ENCODE results near the gene TPSD1. TPM values are rescaled to one million over a fixed set of nuclear protein-coding genes. Genes with fewer than 3 reads are reported as not detected.

TPSD1 gene
- polyA plus RNA-seq, 1 of the 3 experiments (the other 2 are of a cell fraction): not detected

DNA sequence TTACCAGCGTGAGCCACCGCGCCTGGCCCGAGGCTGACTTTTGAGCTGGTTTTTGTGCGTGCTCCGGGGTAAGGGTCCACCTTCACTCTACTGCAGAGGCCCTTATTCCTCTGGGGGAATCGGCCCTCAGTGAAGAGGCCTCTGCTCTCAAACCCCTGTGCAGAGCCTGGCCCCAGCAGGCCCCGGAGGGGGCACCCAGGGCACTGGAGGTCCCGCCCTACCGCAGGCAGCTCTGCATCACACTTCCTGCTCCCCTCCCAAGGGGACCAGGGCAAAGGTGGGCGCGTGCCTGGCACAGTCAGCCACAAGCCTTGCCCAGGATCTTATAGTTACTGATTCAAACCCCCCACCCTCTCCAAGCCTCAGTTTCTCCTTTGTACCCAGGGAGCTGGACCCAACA lies 50.0 kb downstream of the TPSD1 start:
- no peaks in the 10 kb centered on the region for H3K9me2 ChIP-seq
- H3K9me3 ChIP-seq: no peaks in the 10 kb centered on the region
- H3K27me3 ChIP-seq (ENCODE audit: insufficient read depth): no peaks in the 10 kb centered on the region
- no peak for TF ChIP-seq NRF1 (IDR thresholded peaks at IDR 0.05; ENCODE audit: low read depth, low read length)
- TF ChIP-seq RXRA (IDR thresholded peaks at IDR 0.05; ENCODE audit: borderline replicate concordance, low read depth): no peak
- no peak for TF ChIP-seq TEAD4 (IDR thresholded peaks at IDR 0.05; ENCODE audit: borderline replicate concordance, insufficient read depth)
- H3K4me1 ChIP-seq (ENCODE audit: control insufficient read depth in 1 of 2, insufficient read depth in 2 of 2, low read depth in 1 of 2, low read length in 1 of 2): peaks cover 0 to 7% of the 10 kb centered on the region in 2 experiments; a peak in 1 of 4 replicates
- no peak for DNase-seq
- peaks cover 10% of the 10 kb centered on the region for H4K20me1 ChIP-seq (ENCODE audit: insufficient read depth)
- H3K36me3 ChIP-seq (replicated peaks in 1 of 2; ENCODE audit: control insufficient read depth in 1 of 2, insufficient read depth in 2 of 2, low read length in 1 of 2): no peaks in the 10 kb centered on the region
- H2AFZ ChIP-seq (ENCODE audit: low read depth): no peak overlapping the region
- ChIA-PET POLR2A (no interaction called here), CTCF (no interaction called here)
- H3K4me3 ChIP-seq (ENCODE audit: low read depth in 2 of 2, low read length in 1 of 2): no peak overlapping the region
- no peak overlapping the region for H3K9ac ChIP-seq
- no peak overlapping the region for H3K27ac ChIP-seq (ENCODE audit: low read depth in 2 of 2, low read length in 1 of 2)
- WGBS (ENCODE audit: low lambda C conversion rate): 81% methylated on average over 10 of the region's 12 CpGs
- H3F3A ChIP-seq (replicated peaks; ENCODE audit: insufficient read depth): peaks cover 4% of the 10 kb centered on the region
- peaks cover 10% of the 10 kb centered on the region for H3K79me2 ChIP-seq (ENCODE audit: insufficient read depth)
- no peak overlapping the region for H3K4me2 ChIP-seq

DNA sequence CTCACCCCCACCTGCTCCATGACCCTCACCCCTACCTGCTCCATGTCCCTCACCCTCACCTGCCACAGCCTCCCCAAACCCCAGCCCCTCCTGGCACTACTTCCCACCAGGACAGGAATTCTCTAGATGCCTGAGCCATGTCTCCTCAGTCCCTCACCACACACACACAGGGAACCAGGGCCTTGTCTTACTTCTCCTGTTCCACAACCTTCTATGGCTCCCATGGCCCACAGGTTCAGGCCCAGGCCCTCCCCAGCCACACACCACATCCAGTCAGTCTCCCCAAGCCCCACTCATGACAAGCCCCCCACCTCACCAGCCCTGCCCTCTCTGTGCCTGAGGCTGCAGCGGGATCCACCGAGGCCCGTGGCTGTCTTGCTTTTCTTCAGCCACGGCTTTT lies 50.5 kb downstream of the TPSD1 start:
- Histone ChIP-seq H3K4me1 (ENCODE audit: control insufficient read depth in 1 of 2, insufficient read depth in 2 of 2, low read depth in 1 of 2, low read length in 1 of 2) (peaks cover 1 to 12% of the 10 kb centered on the region in 2 experiments; a peak in 2 of 4 replicates), H3K9me2 (no peaks in the 10 kb centered on the region), H3K9ac (no peak overlapping the region), H3K4me3 (ENCODE audit: low read depth in 2 of 2, low read length in 1 of 2) (no peak overlapping the region), H3F3A (replicated peaks; ENCODE audit: insufficient read depth) (peaks cover 4% of the 10 kb centered on the region), H3K27me3 (ENCODE audit: insufficient read depth) (no peaks in the 10 kb centered on the region), H3K36me3 (replicated peaks in 1 of 2; ENCODE audit: control insufficient read depth in 1 of 2, insufficient read depth in 2 of 2, low read length in 1 of 2) (no peaks in the 10 kb centered on the region), H3K9me3 (no peaks in the 10 kb centered on the region), H2AFZ (ENCODE audit: low read depth) (no peak overlapping the region), H3K4me2 (no peak overlapping the region), H3K79me2 (ENCODE audit: insufficient read depth) (peaks cover 15% of the 10 kb centered on the region), H4K20me1 (ENCODE audit: insufficient read depth) (peaks cover 15% of the 10 kb centered on the region), H3K27ac (ENCODE audit: low read depth in 2 of 2, low read length in 1 of 2) (no peak overlapping the region)
- DNase-seq: no peak
- WGBS (ENCODE audit: low lambda C conversion rate): 86% methylated on average over 4 of the region's 4 CpGs
- ChIA-PET POLR2A (no interaction called here), CTCF (no interaction called here)
- TF ChIP-seq TCF12 (IDR thresholded peaks at IDR 0.05) (no peak), SMC3 (IDR thresholded peaks at IDR 0.05; ENCODE audit: low read depth, low read length) (no peak), CHD2 (IDR thresholded peaks at IDR 0.05; ENCODE audit: low read length, partially characterized antibody) (no peak), FOXM1 (IDR thresholded peaks at IDR 0.05; ENCODE audit: low read depth) (no peak), TAF1 (IDR thresholded peaks at IDR 0.05; ENCODE audit: borderline replicate concordance, low read depth, low read length) (no peak), YY1 (IDR thresholded peaks at IDR 0.05; ENCODE audit: low read depth) (no peak), NFIC (IDR thresholded peaks at IDR 0.05; ENCODE audit: borderline replicate concordance) (no peak), NRF1 (IDR thresholded peaks at IDR 0.05; ENCODE audit: low read depth, low read length) (no peak), ELF1 (IDR thresholded peaks at IDR 0.05) (no peak), RFX5 (IDR thresholded peaks at IDR 0.05; ENCODE audit: low read length) (no peak), GABPA (IDR thresholded peaks at IDR 0.05; ENCODE audit: low read depth) (no peak)
- TF ChIP-seq, protein P1, sequence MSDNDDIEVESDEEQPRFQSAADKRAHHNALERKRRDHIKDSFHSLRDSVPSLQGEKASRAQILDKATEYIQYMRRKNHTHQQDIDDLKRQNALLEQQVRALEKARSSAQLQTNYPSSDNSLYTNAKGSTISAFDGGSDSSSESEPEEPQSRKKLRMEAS (IDR thresholded peaks at IDR 0.05; ENCODE audit: low read depth): no peak
- TF ChIP-seq, protein P2, sequence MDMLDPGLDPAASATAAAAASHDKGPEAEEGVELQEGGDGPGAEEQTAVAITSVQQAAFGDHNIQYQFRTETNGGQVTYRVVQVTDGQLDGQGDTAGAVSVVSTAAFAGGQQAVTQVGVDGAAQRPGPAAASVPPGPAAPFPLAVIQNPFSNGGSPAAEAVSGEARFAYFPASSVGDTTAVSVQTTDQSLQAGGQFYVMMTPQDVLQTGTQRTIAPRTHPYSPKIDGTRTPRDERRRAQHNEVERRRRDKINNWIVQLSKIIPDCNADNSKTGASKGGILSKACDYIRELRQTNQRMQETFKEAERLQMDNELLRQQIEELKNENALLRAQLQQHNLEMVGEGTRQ (IDR thresholded peaks at IDR 0.05; ENCODE audit: borderline replicate concordance, low read depth, low read length): no peak
- TF ChIP-seq, protein P3, sequence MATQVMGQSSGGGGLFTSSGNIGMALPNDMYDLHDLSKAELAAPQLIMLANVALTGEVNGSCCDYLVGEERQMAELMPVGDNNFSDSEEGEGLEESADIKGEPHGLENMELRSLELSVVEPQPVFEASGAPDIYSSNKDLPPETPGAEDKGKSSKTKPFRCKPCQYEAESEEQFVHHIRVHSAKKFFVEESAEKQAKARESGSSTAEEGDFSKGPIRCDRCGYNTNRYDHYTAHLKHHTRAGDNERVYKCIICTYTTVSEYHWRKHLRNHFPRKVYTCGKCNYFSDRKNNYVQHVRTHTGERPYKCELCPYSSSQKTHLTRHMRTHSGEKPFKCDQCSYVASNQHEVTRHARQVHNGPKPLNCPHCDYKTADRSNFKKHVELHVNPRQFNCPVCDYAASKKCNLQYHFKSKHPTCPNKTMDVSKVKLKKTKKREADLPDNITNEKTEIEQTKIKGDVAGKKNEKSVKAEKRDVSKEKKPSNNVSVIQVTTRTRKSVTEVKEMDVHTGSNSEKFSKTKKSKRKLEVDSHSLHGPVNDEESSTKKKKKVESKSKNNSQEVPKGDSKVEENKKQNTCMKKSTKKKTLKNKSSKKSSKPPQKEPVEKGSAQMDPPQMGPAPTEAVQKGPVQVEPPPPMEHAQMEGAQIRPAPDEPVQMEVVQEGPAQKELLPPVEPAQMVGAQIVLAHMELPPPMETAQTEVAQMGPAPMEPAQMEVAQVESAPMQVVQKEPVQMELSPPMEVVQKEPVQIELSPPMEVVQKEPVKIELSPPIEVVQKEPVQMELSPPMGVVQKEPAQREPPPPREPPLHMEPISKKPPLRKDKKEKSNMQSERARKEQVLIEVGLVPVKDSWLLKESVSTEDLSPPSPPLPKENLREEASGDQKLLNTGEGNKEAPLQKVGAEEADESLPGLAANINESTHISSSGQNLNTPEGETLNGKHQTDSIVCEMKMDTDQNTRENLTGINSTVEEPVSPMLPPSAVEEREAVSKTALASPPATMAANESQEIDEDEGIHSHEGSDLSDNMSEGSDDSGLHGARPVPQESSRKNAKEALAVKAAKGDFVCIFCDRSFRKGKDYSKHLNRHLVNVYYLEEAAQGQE (IDR thresholded peaks at IDR 0.05; ENCODE audit: low read depth, low read length): no peak
- TF ChIP-seq, protein P4, sequence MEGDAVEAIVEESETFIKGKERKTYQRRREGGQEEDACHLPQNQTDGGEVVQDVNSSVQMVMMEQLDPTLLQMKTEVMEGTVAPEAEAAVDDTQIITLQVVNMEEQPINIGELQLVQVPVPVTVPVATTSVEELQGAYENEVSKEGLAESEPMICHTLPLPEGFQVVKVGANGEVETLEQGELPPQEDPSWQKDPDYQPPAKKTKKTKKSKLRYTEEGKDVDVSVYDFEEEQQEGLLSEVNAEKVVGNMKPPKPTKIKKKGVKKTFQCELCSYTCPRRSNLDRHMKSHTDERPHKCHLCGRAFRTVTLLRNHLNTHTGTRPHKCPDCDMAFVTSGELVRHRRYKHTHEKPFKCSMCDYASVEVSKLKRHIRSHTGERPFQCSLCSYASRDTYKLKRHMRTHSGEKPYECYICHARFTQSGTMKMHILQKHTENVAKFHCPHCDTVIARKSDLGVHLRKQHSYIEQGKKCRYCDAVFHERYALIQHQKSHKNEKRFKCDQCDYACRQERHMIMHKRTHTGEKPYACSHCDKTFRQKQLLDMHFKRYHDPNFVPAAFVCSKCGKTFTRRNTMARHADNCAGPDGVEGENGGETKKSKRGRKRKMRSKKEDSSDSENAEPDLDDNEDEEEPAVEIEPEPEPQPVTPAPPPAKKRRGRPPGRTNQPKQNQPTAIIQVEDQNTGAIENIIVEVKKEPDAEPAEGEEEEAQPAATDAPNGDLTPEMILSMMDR (IDR thresholded peaks at IDR 0.05): no peak
- TF ChIP-seq, protein P5, sequence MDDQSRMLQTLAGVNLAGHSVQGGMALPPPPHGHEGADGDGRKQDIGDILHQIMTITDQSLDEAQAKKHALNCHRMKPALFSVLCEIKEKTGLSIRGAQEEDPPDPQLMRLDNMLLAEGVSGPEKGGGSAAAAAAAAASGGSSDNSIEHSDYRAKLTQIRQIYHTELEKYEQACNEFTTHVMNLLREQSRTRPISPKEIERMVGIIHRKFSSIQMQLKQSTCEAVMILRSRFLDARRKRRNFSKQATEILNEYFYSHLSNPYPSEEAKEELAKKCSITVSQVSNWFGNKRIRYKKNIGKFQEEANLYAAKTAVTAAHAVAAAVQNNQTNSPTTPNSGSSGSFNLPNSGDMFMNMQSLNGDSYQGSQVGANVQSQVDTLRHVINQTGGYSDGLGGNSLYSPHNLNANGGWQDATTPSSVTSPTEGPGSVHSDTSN (IDR thresholded peaks at IDR 0.05): no peak
